DMS53 (cell line): ENCODE data around the gene SCNN1B.
A peak's percentile ranks its signal among the peaks of the same experiment; 100 is the strongest.

Experiments
- DNase-seq: peaks from one replicate; lab custom pipeline; 2025; lab: John Stamatoyannopoulos, UW

SCNN1B gene

GRCh38 chr16:23408242-23408822 is 106.2 kb downstream of the SCNN1B start:
- no peak for DNase-seq

- DNase-seq: peak; percentile 86
Measured at GRCh38 chr16:23408823-23409298, 106.8 kb downstream of the SCNN1B start.

GRCh38 chr16:23409522-23409921 is 107.4 kb downstream of the SCNN1B start:
- no peak for DNase-seq

GRCh38 chr16:23410176-23410575 is 108.1 kb downstream of the SCNN1B start:
- DNase-seq: peak; percentile 77

- DNase-seq: no peak
Measured at GRCh38 chr16:23414731-23415130, 112.6 kb downstream of the SCNN1B start.

GRCh38 chr16:23416816-23417215 is 114.7 kb downstream of the SCNN1B start:
- DNase-seq: no peak

- no peak for DNase-seq
Measured at GRCh38 chr16:23420011-23420410, 117.9 kb downstream of the SCNN1B start.

GRCh38 chr16:23423496-23424049 is 121.5 kb downstream of the SCNN1B start:
- peak; percentile 73 for DNase-seq

- peak; percentile 82 for DNase-seq
Measured at GRCh38 chr16:23424292-23424958, 122.3 kb downstream of the SCNN1B start.

GRCh38 chr16:23428351-23428750 is 126.2 kb downstream of the SCNN1B start:
- DNase-seq: no peak
